Measurements from ENCODE around the gene GNG13. TPM values are rescaled to one million over a fixed set of nuclear protein-coding genes. Genes with fewer than 3 reads are reported as not detected.
A peak's percentile ranks its signal among the peaks of the same experiment; 100 is the strongest.

GNG13 gene
- total RNA-seq, 1 experiment from 2014 or later = not detected

- H3K4me1 ChIP-seq (ENCODE audit: insufficient read depth, low read length) = peaks cover 12% of the 10 kb centered on the region
- intact Hi-C loops (cut with micrococcal nuclease) = no loop called here
- POLR2A ChIA-PET (ENCODE audit: unreplicated experiment) = no interaction called here
- no TSS peak for BruUV-seq (replicated peaks)
- no peaks in the 10 kb centered on the region for H4K20me1 ChIP-seq (ENCODE audit: low read length)
- no peak overlapping the region for H3K27ac ChIP-seq (ENCODE audit: low read length)
- DNase-seq = peak; percentile 49
- no peak overlapping the region for H3K4me3 ChIP-seq (ENCODE audit: low read length)
- no peak for TF ChIP-seq EZH2 (IDR thresholded peaks at IDR 0.05; ENCODE audit: low read length, unreplicated experiment)
- no peaks in the 10 kb centered on the region for H3K27me3 ChIP-seq (ENCODE audit: low read length)
- ATAC-seq = no peak
- CTCF ChIA-PET = no interaction called here
- H3K4me2 ChIP-seq (ENCODE audit: low read length) = no peak overlapping the region
- no peak overlapping the region for H2AFZ ChIP-seq (ENCODE audit: low read length)
- H3K9me2 ChIP-seq (replicated peaks; ENCODE audit: low read length) = no peaks in the 10 kb centered on the region
- H3K9ac ChIP-seq (ENCODE audit: low read length) = no peak overlapping the region
- H3F3A ChIP-seq (ENCODE audit: low read length, unreplicated experiment) = no peaks in the 10 kb centered on the region
- H3K79me2 ChIP-seq (ENCODE audit: low read length) = no peaks in the 10 kb centered on the region
- no peaks in the 10 kb centered on the region for H3K9me3 ChIP-seq (ENCODE audit: low read length)
- H3K36me3 ChIP-seq (ENCODE audit: low read depth, low read length) = no peaks in the 10 kb centered on the region
Measured at GRCh38 chr16:797120-797420, 3.5 kb downstream of the GNG13 start.

GRCh38 chr16:796296-797119, 4.0 kb downstream of the GNG13 start:
- Histone ChIP-seq H3F3A (ENCODE audit: low read length, unreplicated experiment) (no peaks in the 10 kb centered on the region), H2AFZ (ENCODE audit: low read length) (no peak overlapping the region), H3K9me2 (replicated peaks; ENCODE audit: low read length) (no peaks in the 10 kb centered on the region), H3K4me3 (ENCODE audit: low read length) (no peak overlapping the region), H3K36me3 (ENCODE audit: low read depth, low read length) (no peaks in the 10 kb centered on the region), H3K9me3 (ENCODE audit: low read length) (no peaks in the 10 kb centered on the region), H3K79me2 (ENCODE audit: low read length) (no peaks in the 10 kb centered on the region), H3K4me1 (ENCODE audit: insufficient read depth, low read length) (peaks cover 12% of the 10 kb centered on the region), H3K27ac (ENCODE audit: low read length) (no peak overlapping the region), H3K4me2 (ENCODE audit: low read length) (peak overlapping the region; percentile 66; the same call in 1 of the 2 replicates), H4K20me1 (ENCODE audit: low read length) (no peaks in the 10 kb centered on the region), H3K9ac (ENCODE audit: low read length) (no peak overlapping the region), H3K27me3 (ENCODE audit: low read length) (no peaks in the 10 kb centered on the region)
- intact Hi-C loops (cut with micrococcal nuclease) = no loop called here
- TF ChIP-seq EZH2 (IDR thresholded peaks at IDR 0.05; ENCODE audit: low read length, unreplicated experiment) (no peak), EZH2phosphoT487 (IDR thresholded peaks at IDR 0.05; ENCODE audit: borderline replicate concordance, low read length) (no peak)
- TF ChIP-seq, protein P1, sequence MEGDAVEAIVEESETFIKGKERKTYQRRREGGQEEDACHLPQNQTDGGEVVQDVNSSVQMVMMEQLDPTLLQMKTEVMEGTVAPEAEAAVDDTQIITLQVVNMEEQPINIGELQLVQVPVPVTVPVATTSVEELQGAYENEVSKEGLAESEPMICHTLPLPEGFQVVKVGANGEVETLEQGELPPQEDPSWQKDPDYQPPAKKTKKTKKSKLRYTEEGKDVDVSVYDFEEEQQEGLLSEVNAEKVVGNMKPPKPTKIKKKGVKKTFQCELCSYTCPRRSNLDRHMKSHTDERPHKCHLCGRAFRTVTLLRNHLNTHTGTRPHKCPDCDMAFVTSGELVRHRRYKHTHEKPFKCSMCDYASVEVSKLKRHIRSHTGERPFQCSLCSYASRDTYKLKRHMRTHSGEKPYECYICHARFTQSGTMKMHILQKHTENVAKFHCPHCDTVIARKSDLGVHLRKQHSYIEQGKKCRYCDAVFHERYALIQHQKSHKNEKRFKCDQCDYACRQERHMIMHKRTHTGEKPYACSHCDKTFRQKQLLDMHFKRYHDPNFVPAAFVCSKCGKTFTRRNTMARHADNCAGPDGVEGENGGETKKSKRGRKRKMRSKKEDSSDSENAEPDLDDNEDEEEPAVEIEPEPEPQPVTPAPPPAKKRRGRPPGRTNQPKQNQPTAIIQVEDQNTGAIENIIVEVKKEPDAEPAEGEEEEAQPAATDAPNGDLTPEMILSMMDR (conservative IDR thresholded peaks at IDR 0.05; ENCODE audit: low read depth, low read length) = no peak
- ChIA-PET POLR2A (ENCODE audit: unreplicated experiment) (no interaction called here), CTCF (interaction anchor here (1.1 kb wide), 1 partner anchor 84 kb away, joined by 4 read pairs; no protein-coding TSS in a partner anchor)
- no TSS peak for BruUV-seq (replicated peaks)
- DNase-seq (no peak), ATAC-seq (no peak)

DNA sequence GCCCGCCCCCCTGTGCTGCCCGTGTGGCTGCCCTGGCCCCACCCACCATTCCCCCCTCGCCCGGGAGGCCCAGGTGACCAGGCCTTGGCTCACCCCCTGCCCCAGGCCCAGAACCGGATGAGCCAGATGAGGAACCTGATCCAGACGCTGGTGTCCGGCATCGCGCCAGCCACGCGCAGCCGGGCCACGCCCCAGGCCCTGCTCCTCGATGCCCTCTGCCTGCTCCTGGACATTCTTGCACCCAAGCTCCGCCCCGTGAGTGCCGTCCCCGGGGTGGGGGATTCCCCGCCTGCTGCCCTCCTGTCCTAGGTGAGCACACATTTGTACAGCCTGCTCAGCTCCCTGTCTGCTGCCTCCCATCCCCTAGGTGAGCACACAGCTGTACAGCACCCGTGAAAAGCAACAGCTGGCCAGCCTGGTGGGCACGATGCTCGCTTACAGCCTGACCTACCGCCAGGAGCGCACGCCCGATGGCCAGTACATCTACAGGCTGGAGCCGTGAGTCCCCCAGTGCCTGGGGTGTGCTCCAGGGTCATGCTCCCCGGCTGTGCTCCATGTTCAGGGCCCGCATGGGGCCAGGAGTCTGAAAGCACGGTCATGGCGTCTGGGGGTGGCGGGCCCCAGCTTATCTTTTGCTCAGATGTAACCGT, 4.8 kb downstream of the GNG13 start:
- Histone ChIP-seq H3K27me3 (ENCODE audit: low read length) (no peaks in the 10 kb centered on the region), H3K4me3 (ENCODE audit: low read length) (no peak overlapping the region; the same call in 1 of the 2 replicates), H3K79me2 (ENCODE audit: low read length) (0 out of 2 replicates have a peak, but pooled peaks cover 2% of the 10 kb centered on the region), H3K9me2 (replicated peaks; ENCODE audit: low read length) (no peaks in the 10 kb centered on the region), H3F3A (ENCODE audit: low read length, unreplicated experiment) (no peaks in the 10 kb centered on the region), H3K4me1 (ENCODE audit: insufficient read depth, low read length) (peaks cover 12% of the 10 kb centered on the region), H3K36me3 (ENCODE audit: low read depth, low read length) (no peaks in the 10 kb centered on the region), H4K20me1 (ENCODE audit: low read length) (no peaks in the 10 kb centered on the region), H2AFZ (ENCODE audit: low read length) (no peak overlapping the region), H3K4me2 (ENCODE audit: low read length) (peak overlapping the region; percentile 66), H3K9ac (ENCODE audit: low read length) (no peak overlapping the region), H3K27ac (ENCODE audit: low read length) (no peak overlapping the region), H3K9me3 (ENCODE audit: low read length) (no peaks in the 10 kb centered on the region)
- DNase-seq = peak; percentile 91
- POLR2A ChIA-PET (ENCODE audit: unreplicated experiment) = no interaction called here
- CTCF ChIA-PET = interaction anchor here (1.1 kb wide), 1 partner anchor 83 kb away, joined by 4 read pairs; no protein-coding TSS in a partner anchor
- peak; percentile 74 for ATAC-seq
- BruUV-seq (replicated peaks) = no TSS peak
- intact Hi-C loops (cut with micrococcal nuclease) = no loop called here
- peak; percentile 95 for TF ChIP-seq EZH2phosphoT487 (IDR thresholded peaks at IDR 0.05; ENCODE audit: borderline replicate concordance, low read length)
- TF ChIP-seq, protein P1 (conservative IDR thresholded peaks at IDR 0.05; ENCODE audit: low read depth, low read length) = no peak

Measured in PC-3 (cell line).